HG02943 (cell line): ENCODE measurements around the gene HRH1.
"Not testable (repeated sequence)": the region's sequence is repeated elsewhere in the genome, so short reads cannot be mapped to it uniquely, and the experiment has no call there.

Experiments
- ATAC-seq: cut with Tn5 transposase; IDR thresholded peaks from one replicate; pipeline ENCODE4 v1.9.1; 2021; ENCODE audit warnings: mild to moderate bottlenecking, low read depth, moderate library complexity; ENCODE audit not compliant: unreplicated experiment

HRH1 gene

GRCh38 chr3:11140713-11141104 is 13.6 kb upstream of the HRH1 start:
- peak; percentile 25 for ATAC-seq

DNA sequence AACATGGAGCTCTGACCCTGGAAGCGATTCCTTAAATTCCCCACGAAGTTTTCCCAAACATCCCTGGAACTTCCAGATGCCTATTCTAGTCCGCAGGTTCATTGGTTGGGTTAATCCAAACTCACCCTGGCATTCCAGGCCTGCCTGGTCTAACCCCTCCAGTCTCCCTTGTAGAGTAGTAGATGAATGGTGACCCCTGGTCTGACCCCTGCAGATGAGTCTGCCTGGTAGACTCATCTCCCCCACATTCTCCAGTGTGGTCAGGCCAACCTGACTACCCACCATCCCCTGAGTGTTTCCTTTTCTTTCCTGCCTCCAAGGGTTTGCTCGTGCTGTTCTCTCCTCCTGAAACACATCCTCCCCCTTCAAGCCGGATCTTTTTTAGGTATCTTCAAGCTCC is 10.8 kb upstream of the HRH1 start:
- no peak for ATAC-seq

DNA sequence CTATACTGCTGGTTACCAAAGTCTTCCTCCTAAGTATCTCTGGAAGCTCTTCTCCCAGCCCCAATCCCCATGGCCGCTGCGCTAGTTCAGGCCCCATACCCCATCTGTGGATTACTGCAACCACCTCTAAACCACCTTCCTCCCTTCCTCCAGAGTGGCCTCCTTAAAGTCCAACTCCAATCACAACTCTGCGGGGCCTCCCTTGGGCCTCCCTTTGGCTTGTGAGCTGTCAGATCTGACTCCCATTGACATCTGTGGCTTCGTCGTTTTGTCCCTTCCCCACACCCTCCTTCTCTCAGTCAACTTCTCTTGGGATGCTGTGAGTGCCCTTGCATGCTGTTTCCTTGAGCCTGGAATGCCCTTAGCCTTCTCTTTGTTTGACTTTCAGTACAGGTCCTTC is 9.3 kb upstream of the HRH1 start:
- ATAC-seq: no peak

DNA sequence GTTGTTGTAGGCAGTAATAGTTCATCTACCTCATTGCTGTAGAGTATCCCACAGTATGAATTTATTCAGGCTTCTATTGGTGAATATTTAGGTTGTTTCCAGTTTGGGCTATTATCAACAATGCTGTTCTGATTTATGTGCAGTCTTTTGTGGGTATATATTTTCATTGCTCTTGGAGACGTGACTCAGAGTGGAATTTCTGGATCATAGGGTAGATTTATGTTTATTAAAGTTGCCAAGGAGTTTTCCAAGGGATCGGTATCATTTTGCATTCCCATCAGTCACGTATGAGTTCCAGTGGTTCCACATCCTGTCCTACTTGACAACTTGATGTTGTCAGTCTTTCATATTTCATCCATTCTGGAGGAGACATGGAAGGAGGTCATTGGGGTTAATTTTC is 8.4 kb upstream of the HRH1 start:
- no peak for ATAC-seq

GRCh38 chr3:11146773-11147660 is 7.3 kb upstream of the HRH1 start:
- ATAC-seq: no peak

DNA sequence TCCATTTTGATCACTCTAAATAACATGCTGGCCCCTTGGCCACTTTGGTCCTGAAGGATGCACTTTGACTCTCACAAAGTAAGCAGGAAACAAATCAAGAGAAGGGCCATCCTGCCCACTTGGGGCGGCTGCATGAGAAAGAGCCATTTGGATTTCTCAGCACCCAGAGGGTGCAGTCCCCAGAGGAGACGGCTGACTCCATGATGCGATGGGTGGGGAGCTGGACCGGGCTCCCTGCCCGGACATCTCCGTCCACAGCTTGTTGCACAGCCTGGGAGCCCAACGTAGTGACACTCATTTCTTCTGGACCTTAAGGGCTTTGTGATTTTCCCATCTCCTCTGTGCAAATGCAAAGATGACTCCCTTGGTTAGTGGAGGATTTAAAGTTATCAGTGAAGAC is 4.0 kb upstream of the HRH1 start:
- ATAC-seq: no peak

- no peak for ATAC-seq
Measured at GRCh38 chr3:11152301-11152700, 2.0 kb upstream of the HRH1 start.

- no peak for ATAC-seq
Measured at GRCh38 chr3:11154953-11155325, 646 bp downstream of the HRH1 start.

- ATAC-seq: no peak
Measured at GRCh38 chr3:11155341-11156025, 1.2 kb downstream of the HRH1 start.

DNA sequence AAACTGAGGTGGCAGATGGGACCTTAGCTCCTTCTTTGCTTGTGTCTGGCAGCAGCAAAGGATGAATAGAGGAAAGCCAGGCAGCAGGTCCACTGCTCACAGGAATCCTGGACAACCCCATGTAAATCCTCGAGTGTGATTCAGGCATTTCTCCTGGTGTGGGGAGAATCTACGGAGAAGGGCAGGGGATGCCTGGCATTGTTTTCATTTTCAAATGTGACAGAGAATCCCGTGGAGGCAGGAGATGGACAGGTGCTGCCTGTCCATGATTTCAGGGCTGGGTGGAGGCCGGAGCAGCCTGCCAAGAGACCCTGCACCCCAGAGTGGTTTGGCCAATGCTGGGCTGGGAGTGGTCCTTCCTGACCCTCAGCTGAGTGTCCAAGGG is 1.7 kb downstream of the HRH1 start:
- no peak for ATAC-seq

GRCh38 chr3:11157421-11157820 is 3.1 kb downstream of the HRH1 start:
- no peak for ATAC-seq

- ATAC-seq: no peak
Measured at GRCh38 chr3:11159421-11159904, 5.2 kb downstream of the HRH1 start.

- no peak for ATAC-seq
Measured at GRCh38 chr3:11161666-11162065, 7.4 kb downstream of the HRH1 start.

DNA sequence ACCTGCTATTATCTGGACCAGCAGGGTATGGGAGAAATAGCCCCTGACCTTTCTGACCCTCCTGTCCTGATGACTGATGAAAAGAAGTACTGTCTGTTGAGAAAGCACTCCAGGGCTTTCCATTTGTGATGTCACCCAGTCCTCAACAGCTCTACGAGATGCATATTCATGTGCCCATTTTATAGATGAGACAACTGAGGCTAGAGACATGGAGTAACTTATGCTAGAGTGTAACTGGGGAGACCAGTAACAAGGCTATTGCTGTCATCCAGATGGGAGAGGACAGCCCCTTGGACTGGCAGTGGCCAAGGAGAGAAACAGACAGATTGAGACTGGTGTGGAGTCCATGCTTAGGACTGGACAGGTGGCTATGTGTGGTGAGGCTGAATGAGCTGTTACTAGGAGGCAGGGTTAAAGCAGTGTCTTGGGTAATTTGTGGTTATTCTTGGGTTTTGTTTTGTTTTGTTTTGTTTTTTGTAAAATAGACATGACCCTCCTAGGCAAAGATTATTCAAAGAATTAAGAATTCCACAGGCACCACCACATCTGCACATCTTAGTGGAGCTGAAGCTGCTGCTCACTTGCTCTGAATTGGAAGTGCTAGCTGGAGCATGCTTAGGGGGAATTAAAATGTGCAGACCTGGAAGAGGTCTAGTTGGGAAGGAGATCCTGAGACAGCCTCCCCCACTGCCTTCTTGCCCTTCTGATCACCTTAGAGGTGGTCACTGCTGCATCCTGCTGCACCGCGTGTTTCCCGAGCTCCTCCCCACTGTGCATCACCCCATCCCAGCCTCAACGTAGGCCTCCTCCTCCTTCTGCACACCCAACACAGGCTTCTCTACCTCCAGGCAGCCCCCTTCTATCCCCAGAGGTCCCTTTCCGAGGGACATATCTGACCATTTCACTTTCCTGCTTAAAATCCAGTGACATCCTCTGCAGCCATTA is 8.4 kb downstream of the HRH1 start:
- ATAC-seq: no peak

DNA sequence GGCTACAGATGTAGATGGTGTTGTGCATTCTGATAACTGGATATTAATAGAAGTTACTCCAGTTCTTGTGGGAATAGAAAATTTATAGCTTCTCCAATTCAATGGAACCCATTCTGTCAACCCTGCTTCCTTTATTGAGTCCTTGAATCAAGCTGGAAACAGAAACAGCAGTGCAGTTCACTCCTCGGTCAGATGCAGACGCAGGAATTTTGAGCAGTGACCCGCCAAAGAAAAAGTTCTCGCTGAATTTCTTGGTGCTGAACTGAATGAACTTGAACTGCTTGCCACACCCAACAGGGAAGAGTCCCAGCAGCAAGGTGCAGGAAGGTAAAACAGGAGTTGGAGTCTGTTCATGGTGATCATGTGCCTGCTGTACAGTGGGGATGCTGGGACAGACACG is 10.3 kb downstream of the HRH1 start:
- ATAC-seq: no peak

GRCh38 chr3:11165476-11165875 is 11.2 kb downstream of the HRH1 start:
- ATAC-seq: no peak

DNA sequence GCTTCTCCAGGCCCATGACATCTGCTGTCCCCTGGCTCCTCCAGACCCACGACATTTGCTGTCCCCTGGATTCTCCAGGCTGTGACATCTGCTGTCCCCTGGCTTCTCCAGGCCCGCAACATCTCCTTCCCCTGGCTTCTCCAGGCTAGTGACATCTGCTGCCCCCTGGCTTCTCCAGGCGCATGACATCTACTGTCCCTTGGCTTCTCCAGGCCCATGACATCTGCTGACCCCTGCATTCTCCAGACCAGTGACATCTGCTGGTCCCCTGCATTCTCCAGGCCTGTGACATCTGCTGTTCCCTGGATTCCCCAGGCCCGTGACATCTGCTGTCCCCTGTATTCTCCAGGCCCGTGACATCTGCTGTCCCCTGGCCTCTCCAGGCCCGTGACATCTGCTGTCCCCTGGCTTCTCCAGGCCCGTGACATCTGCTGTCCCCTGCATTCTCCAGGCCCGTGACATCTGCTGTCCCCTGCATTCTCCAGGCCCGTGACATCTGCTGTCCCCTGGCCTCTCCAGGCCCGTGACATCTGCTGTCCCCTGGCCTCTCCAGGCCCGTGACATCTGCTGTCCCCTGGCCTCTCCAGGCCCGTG is 12.6 kb downstream of the HRH1 start:
- not testable (repeated sequence) for ATAC-seq

- no peak for ATAC-seq
Measured at GRCh38 chr3:11167590-11167989, 13.3 kb downstream of the HRH1 start.

DNA sequence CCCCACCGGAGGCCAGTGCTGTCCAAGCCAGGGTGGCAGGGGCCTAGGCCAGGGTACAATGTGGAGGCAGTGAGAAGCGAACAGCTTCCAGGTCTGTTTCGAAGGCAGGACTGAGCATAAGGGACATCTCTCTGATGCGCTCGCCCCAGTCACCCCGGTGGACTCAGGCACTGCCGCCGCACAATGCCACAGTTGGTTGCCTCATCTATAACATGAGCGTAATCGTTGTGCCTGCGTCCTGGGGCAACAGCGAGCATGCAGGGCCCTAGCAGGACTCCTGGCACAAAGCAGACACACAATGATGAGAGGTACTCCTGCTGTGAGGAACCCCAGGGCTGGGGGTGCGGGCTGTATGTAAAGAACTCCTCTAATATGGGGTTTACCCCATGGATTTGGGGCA is 14.1 kb downstream of the HRH1 start:
- ATAC-seq: no peak
